ENCODE results near the gene CHKA. TPM values are rescaled to one million over a fixed set of nuclear protein-coding genes. Genes with fewer than 3 reads are reported as not detected.

The CHKA gene
- total and polyA plus RNA-seq, 4 donors: 8.2 to 19.9 (median 12.1) TPM

DNA sequence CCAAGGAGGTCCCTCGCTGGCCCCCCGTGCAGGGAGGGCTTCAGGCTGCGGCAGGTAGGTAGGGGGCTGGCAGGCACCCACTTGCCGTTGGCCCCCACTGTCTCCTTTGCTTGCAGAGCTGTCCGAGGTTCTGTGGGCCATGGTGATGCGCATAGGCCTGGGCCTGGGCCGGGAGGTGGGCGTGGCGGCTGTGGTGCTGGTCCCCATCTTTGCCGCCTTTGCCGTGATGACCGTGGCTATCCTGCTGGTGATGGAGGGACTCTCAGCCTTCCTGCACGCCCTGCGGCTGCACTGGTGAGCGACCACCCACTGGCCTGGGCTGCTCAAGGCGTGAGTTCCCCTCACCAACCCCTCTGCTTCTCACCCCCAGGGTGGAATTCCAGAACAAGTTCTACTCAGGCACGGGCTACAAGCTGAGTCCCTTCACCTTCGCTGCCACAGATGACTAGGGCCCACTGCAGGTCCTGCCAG, 70.8 kb downstream of the CHKA start:
- intact Hi-C loops (cut with DNase I): no loop called here
- ATAC-seq (ENCODE audit: low FRiP score): no peak
- WGBS, 2 donors: 92 to 93% methylated on average over 18 of the region's 18 CpGs
- Histone ChIP-seq H3K27me3 (ENCODE audit: control insufficient read depth in 1 of 2, insufficient read depth in 2 of 2, low read length in 1 of 2) (no peaks in the 10 kb centered on the region), H3K4me3 (ENCODE audit: low read length in 2 of 2) (no peak overlapping the region), H3K9me3 (ENCODE audit: control insufficient read depth, low read length) (no peaks in the 10 kb centered on the region), H3K36me3 (ENCODE audit: control insufficient read depth in 1 of 2, insufficient read depth in 2 of 2, low read length in 1 of 2) (peaks cover 0 to 4% of the 10 kb centered on the region in 2 donors), H3K4me1 (ENCODE audit: control insufficient read depth in 1 of 2, insufficient read depth in 2 of 2, low read length in 2 of 2) (no peaks in the 10 kb centered on the region), H3K27ac (ENCODE audit: low read depth in 1 of 2, low read length in 2 of 2) (no peak overlapping the region)
- DNase-seq: no peak

- H3K9me3 ChIP-seq (ENCODE audit: control insufficient read depth, low read length): no peaks in the 10 kb centered on the region
- WGBS, 2 donors: 88 to 90% methylated on average over 40 of the region's 40 CpGs
- intact Hi-C loops (cut with DNase I): no loop called here
- H3K4me1 ChIP-seq (ENCODE audit: control insufficient read depth in 1 of 2, insufficient read depth in 2 of 2, low read length in 2 of 2): no peaks in the 10 kb centered on the region
- no peak overlapping the region for H3K27ac ChIP-seq (ENCODE audit: low read depth in 1 of 2, low read length in 2 of 2)
- ATAC-seq (ENCODE audit: low FRiP score) (no peak), DNase-seq (peak in 1 of 2 donors; percentile 57)
- peaks cover 0 to 4% of the 10 kb centered on the region in 2 donors for H3K36me3 ChIP-seq (ENCODE audit: control insufficient read depth in 1 of 2, insufficient read depth in 2 of 2, low read length in 1 of 2)
- no peak overlapping the region for H3K4me3 ChIP-seq (ENCODE audit: low read length in 2 of 2)
- H3K27me3 ChIP-seq (ENCODE audit: control insufficient read depth in 1 of 2, insufficient read depth in 2 of 2, low read length in 1 of 2): no peaks in the 10 kb centered on the region
These were observed 71.4 kb downstream of the CHKA start for GRCh38 chr11:68049509-68050370.

GRCh38 chr11:68048681-68049508, 72.3 kb downstream of the CHKA start:
- WGBS, 2 donors: 91 to 92% methylated on average over 35 of the region's 35 CpGs
- Histone ChIP-seq H3K27me3 (ENCODE audit: control insufficient read depth in 1 of 2, insufficient read depth in 2 of 2, low read length in 1 of 2) (no peaks in the 10 kb centered on the region), H3K9me3 (ENCODE audit: control insufficient read depth, low read length) (no peaks in the 10 kb centered on the region), H3K27ac (ENCODE audit: low read depth in 1 of 2, low read length in 2 of 2) (no peak overlapping the region), H3K4me1 (ENCODE audit: control insufficient read depth in 1 of 2, insufficient read depth in 2 of 2, low read length in 2 of 2) (no peaks in the 10 kb centered on the region), H3K4me3 (ENCODE audit: low read length in 2 of 2) (no peak overlapping the region), H3K36me3 (ENCODE audit: control insufficient read depth in 1 of 2, insufficient read depth in 2 of 2, low read length in 1 of 2) (peaks cover 0 to 6% of the 10 kb centered on the region in 2 donors)
- DNase-seq (peak in 1 of 2 donors; percentile 55), ATAC-seq (ENCODE audit: low FRiP score) (no peak)
- intact Hi-C loops (cut with DNase I): no loop called here

GRCh38 chr11:68047437-68048290, 73.5 kb downstream of the CHKA start:
- Histone ChIP-seq H3K27me3 (ENCODE audit: control insufficient read depth in 1 of 2, insufficient read depth in 2 of 2, low read length in 1 of 2) (no peaks in the 10 kb centered on the region), H3K4me1 (ENCODE audit: control insufficient read depth in 1 of 2, insufficient read depth in 2 of 2, low read length in 2 of 2) (no peaks in the 10 kb centered on the region), H3K4me3 (ENCODE audit: low read length in 2 of 2) (no peak overlapping the region), H3K36me3 (ENCODE audit: control insufficient read depth in 1 of 2, insufficient read depth in 2 of 2, low read length in 1 of 2) (peaks cover 0 to 4% of the 10 kb centered on the region in 2 donors), H3K9me3 (ENCODE audit: control insufficient read depth, low read length) (no peaks in the 10 kb centered on the region), H3K27ac (ENCODE audit: low read depth in 1 of 2, low read length in 2 of 2) (no peak overlapping the region)
- ATAC-seq (ENCODE audit: low FRiP score): no peak
- 73 to 74% methylated on average over 37 of the region's 37 CpGs for WGBS, 2 donors
- intact Hi-C loops (cut with DNase I): no loop called here
- DNase-seq: peak in 1 of 2 donors; percentile 63

GRCh38 chr11:68044898-68045351, 76.3 kb downstream of the CHKA start:
- H3K27ac ChIP-seq (ENCODE audit: low read depth in 1 of 2, low read length in 2 of 2): no peak overlapping the region
- H3K27me3 ChIP-seq (ENCODE audit: control insufficient read depth in 1 of 2, insufficient read depth in 2 of 2, low read length in 1 of 2): no peaks in the 10 kb centered on the region
- WGBS, 2 donors: 90 to 93% methylated on average over 18 of the region's 18 CpGs
- H3K4me3 ChIP-seq (ENCODE audit: low read length in 2 of 2): no peak overlapping the region
- peaks cover 0 to 2% of the 10 kb centered on the region in 2 donors for H3K36me3 ChIP-seq (ENCODE audit: control insufficient read depth in 1 of 2, insufficient read depth in 2 of 2, low read length in 1 of 2)
- H3K9me3 ChIP-seq (ENCODE audit: control insufficient read depth, low read length): no peaks in the 10 kb centered on the region
- intact Hi-C loops (cut with DNase I): no loop called here
- peak in 1 of 2 donors; percentile 71 for DNase-seq
- H3K4me1 ChIP-seq (ENCODE audit: control insufficient read depth in 1 of 2, insufficient read depth in 2 of 2, low read length in 2 of 2): no peaks in the 10 kb centered on the region
- no peak for ATAC-seq (ENCODE audit: low FRiP score)

DNA sequence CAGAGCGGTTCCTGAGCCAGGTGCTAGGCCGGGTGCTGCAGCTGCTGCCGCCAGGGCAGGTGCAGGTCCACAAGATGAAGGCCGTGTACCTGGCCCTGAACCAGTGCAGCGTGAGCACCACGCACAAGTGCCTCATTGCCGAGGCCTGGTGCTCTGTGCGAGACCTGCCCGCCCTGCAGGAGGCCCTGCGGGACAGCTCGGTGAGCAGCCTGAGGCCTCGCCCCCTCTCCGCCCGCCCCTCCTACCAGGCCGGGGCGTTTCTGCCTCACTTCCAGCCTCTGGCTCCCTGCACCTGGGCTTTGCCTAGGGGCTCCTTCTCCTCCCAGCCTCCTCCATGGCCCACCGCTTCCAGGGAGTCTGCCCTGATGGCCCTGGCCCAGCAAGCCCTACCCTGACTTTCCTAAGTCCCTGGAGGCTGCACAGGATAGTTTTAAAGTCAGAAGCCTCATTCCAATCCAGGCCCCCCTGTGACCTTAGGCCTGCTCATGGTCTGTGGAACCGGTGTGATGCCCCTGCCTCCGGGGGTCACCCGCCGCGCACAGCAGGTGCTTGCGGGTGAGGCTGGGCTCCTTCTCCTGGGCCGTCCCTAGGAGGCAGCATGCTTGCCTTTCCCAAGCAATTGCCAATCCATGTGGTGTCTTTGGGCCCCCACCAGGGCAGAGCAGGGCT, 76.9 kb downstream of the CHKA start:
- intact Hi-C loops (cut with DNase I): no loop called here
- H3K9me3 ChIP-seq (ENCODE audit: control insufficient read depth, low read length): no peaks in the 10 kb centered on the region
- 86 to 87% methylated on average over 24 of the region's 24 CpGs for WGBS, 2 donors

DNA sequence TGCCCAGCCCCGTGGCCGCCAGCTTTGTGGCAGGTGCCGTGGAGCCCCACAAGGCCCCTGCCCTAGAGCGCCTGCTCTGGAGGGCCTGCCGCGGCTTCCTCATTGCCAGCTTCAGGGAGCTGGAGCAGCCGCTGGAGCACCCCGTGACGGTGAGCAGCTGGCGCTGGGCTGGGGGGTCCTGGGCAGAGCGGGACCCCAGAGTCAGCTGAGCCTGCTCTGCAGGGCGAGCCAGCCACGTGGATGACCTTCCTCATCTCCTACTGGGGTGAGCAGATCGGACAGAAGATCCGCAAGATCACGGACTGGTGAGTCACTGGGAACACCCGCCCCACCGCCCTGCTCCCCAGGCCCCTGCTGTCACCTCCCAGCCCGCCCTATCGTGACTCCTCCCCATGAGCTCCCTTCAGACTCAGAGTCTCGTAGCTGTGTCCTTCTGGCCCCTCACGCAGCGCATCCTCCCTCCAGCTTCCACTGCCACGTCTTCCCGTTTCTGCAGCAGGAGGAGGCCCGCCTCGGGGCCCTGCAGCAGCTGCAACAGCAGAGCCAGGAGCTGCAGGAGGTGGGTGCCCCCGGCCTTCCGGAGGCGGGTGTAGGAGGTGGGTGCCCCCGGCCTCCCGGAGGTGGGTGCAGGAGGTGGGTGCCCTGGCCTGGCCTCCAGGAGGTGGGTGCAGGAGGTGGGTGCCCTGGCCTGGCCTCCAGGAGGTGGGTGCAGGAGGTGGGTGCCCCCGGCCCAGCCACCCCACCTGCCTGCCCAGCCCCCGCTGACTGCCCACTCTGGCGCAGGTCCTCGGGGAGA, 77.6 kb downstream of the CHKA start:
- intact Hi-C loops (cut with DNase I): no loop called here
- WGBS, 2 donors: 84 to 88% methylated on average over 36 of the region's 36 CpGs
- Histone ChIP-seq H3K27me3 (ENCODE audit: control insufficient read depth in 1 of 2, insufficient read depth in 2 of 2, low read length in 1 of 2) (no peaks in the 10 kb centered on the region), H3K27ac (ENCODE audit: low read depth in 1 of 2, low read length in 2 of 2) (no peak overlapping the region), H3K9me3 (ENCODE audit: control insufficient read depth, low read length) (no peaks in the 10 kb centered on the region), H3K4me3 (ENCODE audit: low read length in 2 of 2) (no peak overlapping the region), H3K36me3 (ENCODE audit: control insufficient read depth in 1 of 2, insufficient read depth in 2 of 2, low read length in 1 of 2) (peaks cover 0 to 2% of the 10 kb centered on the region in 2 donors), H3K4me1 (ENCODE audit: control insufficient read depth in 1 of 2, insufficient read depth in 2 of 2, low read length in 2 of 2) (no peaks in the 10 kb centered on the region)
- peak in 1 of 2 donors; percentile 78 for DNase-seq
- no peak for ATAC-seq (ENCODE audit: low FRiP score)

More for the DNA sequence above, 76.9 kb downstream of the CHKA start:
- peak in 1 of 2 donors; percentile 60 for DNase-seq
- Histone ChIP-seq H3K4me1 (ENCODE audit: control insufficient read depth in 1 of 2, insufficient read depth in 2 of 2, low read length in 2 of 2) (no peaks in the 10 kb centered on the region), H3K27me3 (ENCODE audit: control insufficient read depth in 1 of 2, insufficient read depth in 2 of 2, low read length in 1 of 2) (no peaks in the 10 kb centered on the region), H3K27ac (ENCODE audit: low read depth in 1 of 2, low read length in 2 of 2) (no peak overlapping the region), H3K4me3 (ENCODE audit: low read length in 2 of 2) (no peak overlapping the region), H3K36me3 (ENCODE audit: control insufficient read depth in 1 of 2, insufficient read depth in 2 of 2, low read length in 1 of 2) (peaks cover 0 to 2% of the 10 kb centered on the region in 2 donors)
- no peak for ATAC-seq (ENCODE audit: low FRiP score)

Measured in aorta (tissue), 5 donors.